Stimulated activated CD4-positive, alpha-beta T cell treated with anti-CD3 and anti-CD28 coated beads, Interleukin-15, amount 100 ng/mL, for 48 hours (primary cell): Measurements from ENCODE around the gene ATP6V0E1.
"Not testable (repeated sequence)": the region's sequence is repeated elsewhere in the genome, so short reads cannot be mapped to it uniquely, and the experiment has no call there.

Experiments used
- DNase-seq, 2 donors: peaks; one replicate each; pipeline ENCODE4 v3.0.0-alpha.2; 2020; ENCODE audit warnings: low read depth in 2 of 2

Gene ATP6V0E1

DNA sequence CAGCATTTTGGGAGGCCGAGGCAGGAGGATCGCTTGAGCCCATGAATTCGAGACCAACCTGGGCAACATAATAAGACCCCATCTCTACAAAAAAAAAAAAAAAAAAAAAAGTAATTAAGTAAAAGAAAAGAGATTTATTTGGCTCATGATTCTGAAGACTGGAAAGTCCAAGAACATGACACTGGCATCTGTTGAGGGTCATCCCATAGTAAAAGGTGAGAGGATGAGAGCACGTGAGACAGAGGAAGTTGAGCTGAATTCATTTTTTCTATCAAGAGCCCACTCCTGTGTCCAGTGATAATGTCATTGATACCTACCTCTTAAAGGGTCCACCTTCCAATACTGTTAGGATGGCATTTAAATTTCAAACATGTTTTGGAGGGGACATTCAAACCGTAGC, 92.4 kb downstream of the ATP6V0E1 start:
- no peak for DNase-seq

DNA sequence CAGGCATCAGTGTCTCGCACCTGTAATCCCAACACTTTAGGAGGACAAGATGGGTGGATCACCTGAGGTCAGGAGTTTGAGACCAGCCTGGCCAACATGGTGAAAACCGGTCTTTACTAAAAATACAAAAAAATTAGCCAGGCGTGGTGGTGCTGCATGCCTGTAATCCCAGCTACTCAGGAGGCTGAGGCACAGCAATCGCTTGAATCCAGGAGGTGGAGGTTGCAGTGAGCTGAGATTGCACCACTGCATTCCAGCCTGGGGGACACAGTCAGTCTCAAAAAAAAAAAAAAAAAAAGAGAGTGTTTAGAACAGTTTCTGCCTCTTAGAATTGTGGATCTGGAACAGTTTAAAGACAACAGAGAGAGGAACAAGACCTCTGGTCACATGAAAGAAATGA, 92.9 kb downstream of the ATP6V0E1 start:
- not testable (repeated sequence) for DNase-seq

DNA sequence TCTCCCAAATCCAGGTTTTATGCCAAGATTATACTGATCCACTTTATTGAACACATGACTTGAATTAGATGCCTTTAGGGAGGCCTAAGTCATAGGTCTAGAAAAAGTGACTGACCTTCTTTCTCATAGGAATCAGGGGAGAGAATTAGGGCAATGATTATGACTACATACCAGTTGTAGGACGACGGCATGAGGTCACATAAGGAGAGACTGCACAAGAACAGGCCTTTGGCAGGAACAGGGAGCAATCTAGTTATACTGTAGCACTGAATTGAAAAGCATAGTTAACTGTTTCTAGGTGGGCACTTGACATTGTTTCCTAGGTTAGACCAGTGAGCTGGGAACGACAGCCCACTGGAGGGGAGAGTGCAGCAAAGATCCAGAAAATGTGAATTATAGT, 95.3 kb downstream of the ATP6V0E1 start:
- DNase-seq: no peak
